ENCODE measurements around the gene SPPL2C.

SPPL2C gene

DNA sequence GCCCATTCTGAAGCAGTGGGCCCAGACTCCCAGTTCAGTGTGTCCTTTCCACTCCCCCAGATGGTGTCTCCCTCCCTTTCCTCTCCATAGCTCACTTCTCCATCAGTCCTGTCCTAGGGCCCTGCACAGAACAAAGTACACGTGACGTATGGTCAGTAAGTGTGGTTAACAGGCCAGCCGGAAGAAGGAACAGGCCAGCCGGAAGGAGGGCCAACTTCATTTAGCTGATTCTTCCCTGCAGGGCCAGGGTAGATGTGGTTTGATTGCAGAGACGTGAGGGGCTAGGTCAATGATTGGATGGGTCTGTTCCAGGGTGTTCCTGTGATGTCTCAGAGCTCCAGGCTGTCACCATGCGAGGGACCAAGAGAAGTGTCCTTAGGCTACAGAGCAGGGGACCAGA lies 28.9 kb upstream of the SPPL2C start:
- Histone ChIP-seq H2AFZ (ENCODE audit: low read depth) (no peak overlapping the region), H3K4me1 (ENCODE audit: low read depth, poor library complexity, severe bottlenecking) (no peaks in the 10 kb centered on the region), H4K20me1 (ENCODE audit: insufficient read depth) (no peaks in the 10 kb centered on the region), H3K4me3 (IDR thresholded peaks at IDR 0.05; ENCODE audit: insufficient read depth, low read depth, low read length) (no peak overlapping the region), H3K27ac (no peak overlapping the region), H3K4me2 (no peak overlapping the region), H3K79me2 (ENCODE audit: insufficient read depth, low read depth) (no peaks in the 10 kb centered on the region), H3K9ac (no peak overlapping the region), H3K27me3 (ENCODE audit: insufficient read depth, low read depth) (peaks cover 20% of the 10 kb centered on the region; the same call in 1 of the 2 replicates), H3K36me3 (ENCODE audit: insufficient read depth) (no peaks in the 10 kb centered on the region)
- TF ChIP-seq, protein P1, sequence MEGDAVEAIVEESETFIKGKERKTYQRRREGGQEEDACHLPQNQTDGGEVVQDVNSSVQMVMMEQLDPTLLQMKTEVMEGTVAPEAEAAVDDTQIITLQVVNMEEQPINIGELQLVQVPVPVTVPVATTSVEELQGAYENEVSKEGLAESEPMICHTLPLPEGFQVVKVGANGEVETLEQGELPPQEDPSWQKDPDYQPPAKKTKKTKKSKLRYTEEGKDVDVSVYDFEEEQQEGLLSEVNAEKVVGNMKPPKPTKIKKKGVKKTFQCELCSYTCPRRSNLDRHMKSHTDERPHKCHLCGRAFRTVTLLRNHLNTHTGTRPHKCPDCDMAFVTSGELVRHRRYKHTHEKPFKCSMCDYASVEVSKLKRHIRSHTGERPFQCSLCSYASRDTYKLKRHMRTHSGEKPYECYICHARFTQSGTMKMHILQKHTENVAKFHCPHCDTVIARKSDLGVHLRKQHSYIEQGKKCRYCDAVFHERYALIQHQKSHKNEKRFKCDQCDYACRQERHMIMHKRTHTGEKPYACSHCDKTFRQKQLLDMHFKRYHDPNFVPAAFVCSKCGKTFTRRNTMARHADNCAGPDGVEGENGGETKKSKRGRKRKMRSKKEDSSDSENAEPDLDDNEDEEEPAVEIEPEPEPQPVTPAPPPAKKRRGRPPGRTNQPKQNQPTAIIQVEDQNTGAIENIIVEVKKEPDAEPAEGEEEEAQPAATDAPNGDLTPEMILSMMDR (conservative IDR thresholded peaks at IDR 0.05; ENCODE audit: low read depth, low read length) = no peak

DNA sequence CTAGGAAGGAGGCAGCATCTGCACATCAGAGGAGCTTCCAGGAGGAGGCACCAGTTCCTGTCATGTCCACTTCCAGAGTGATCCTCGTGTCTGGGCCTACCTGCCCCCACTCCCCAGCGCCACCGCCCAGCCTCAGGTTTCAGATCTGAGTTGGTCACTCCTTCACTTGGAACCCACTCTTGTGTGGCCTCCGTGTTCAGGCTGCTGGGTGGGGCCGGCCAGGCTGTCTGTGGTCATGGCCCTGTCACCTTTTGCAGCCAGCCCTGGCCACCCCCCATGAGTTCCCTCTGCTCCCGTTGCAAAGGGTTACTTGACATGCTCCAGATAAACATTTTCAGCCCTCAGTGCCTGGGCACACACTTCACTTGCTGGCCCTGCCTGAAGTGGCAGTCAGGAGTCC lies 26.6 kb upstream of the SPPL2C start:
- Histone ChIP-seq H3K79me2 (ENCODE audit: insufficient read depth, low read depth) (no peaks in the 10 kb centered on the region), H4K20me1 (ENCODE audit: insufficient read depth) (no peaks in the 10 kb centered on the region), H3K4me2 (no peak overlapping the region), H3K27me3 (ENCODE audit: insufficient read depth, low read depth) (peaks cover 31% of the 10 kb centered on the region), H3K27ac (no peak overlapping the region), H3K9ac (no peak overlapping the region), H3K4me1 (ENCODE audit: low read depth, poor library complexity, severe bottlenecking) (no peaks in the 10 kb centered on the region), H3K4me3 (IDR thresholded peaks at IDR 0.05; ENCODE audit: insufficient read depth, low read depth, low read length) (no peak overlapping the region), H2AFZ (ENCODE audit: low read depth) (no peak overlapping the region), H3K36me3 (ENCODE audit: insufficient read depth) (no peaks in the 10 kb centered on the region)
- TF ChIP-seq, protein P1 (conservative IDR thresholded peaks at IDR 0.05; ENCODE audit: low read depth, low read length) = no peak

DNA sequence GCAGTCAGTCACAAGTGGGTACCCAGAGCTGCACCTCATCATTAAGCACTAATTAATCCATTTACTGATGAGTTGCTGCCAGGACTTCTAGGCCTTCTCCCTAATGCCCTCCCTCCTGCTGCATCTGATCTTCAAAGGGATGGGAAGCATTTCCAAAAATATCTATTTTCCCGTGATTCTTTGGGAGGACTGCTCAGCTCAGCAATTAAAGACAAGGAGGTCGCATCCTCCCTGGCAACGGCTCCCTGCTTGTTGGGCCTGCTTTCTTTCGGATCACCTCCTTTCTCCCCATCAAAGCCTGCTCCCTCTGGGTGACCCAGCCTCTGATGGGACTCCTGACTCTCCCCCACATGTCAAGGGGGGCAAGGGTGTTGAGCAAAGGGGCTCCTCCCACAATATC lies 26.0 kb upstream of the SPPL2C start:
- Histone ChIP-seq H3K9ac (no peak overlapping the region), H3K27ac (no peak overlapping the region), H3K4me1 (ENCODE audit: low read depth, poor library complexity, severe bottlenecking) (no peaks in the 10 kb centered on the region), H4K20me1 (ENCODE audit: insufficient read depth) (no peaks in the 10 kb centered on the region), H3K4me3 (IDR thresholded peaks at IDR 0.05; ENCODE audit: insufficient read depth, low read depth, low read length) (no peak overlapping the region), H3K79me2 (ENCODE audit: insufficient read depth, low read depth) (no peaks in the 10 kb centered on the region), H3K27me3 (ENCODE audit: insufficient read depth, low read depth) (peaks cover 37% of the 10 kb centered on the region), H3K36me3 (ENCODE audit: insufficient read depth) (no peaks in the 10 kb centered on the region), H3K4me2 (no peak overlapping the region), H2AFZ (ENCODE audit: low read depth) (no peak overlapping the region)
- TF ChIP-seq, protein P1 (conservative IDR thresholded peaks at IDR 0.05; ENCODE audit: low read depth, low read length) = no peak

DNA sequence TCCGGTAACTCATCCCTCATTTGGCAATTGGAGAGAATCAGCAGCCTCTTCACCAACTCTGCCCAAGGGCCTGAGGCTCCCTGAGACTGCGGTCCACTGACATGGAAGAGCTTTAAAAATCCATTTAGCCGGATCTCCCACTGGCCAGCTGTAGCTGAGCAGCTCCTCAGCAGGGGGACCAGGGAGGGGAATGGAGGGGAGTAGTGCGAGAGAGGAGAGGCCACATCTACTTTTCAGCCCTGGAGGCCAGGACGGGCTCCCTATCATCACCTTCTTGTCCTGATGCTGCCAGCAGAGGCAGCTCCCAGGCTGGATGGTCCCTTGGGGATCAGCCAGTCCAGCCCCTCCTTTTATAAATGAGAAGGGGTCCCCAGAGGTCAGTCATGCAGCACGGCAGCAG lies 25.0 kb upstream of the SPPL2C start:
- Histone ChIP-seq H3K36me3 (ENCODE audit: insufficient read depth) (no peaks in the 10 kb centered on the region), H3K4me2 (no peak overlapping the region), H3K4me1 (ENCODE audit: low read depth, poor library complexity, severe bottlenecking) (no peaks in the 10 kb centered on the region), H3K79me2 (ENCODE audit: insufficient read depth, low read depth) (no peaks in the 10 kb centered on the region), H2AFZ (ENCODE audit: low read depth) (no peak overlapping the region), H3K4me3 (IDR thresholded peaks at IDR 0.05; ENCODE audit: insufficient read depth, low read depth, low read length) (no peak overlapping the region), H3K9ac (no peak overlapping the region), H4K20me1 (ENCODE audit: insufficient read depth) (no peaks in the 10 kb centered on the region), H3K27ac (no peak overlapping the region), H3K27me3 (ENCODE audit: insufficient read depth, low read depth) (peaks cover 47% of the 10 kb centered on the region)
- TF ChIP-seq, protein P1 (conservative IDR thresholded peaks at IDR 0.05; ENCODE audit: low read depth, low read length) = no peak

All from KMS-11 (cell line).